Calu3 (cell line): Measurements from ENCODE around the gene SH2D5. TPM values are rescaled to one million over a fixed set of nuclear protein-coding genes. Genes with fewer than 3 reads are reported as not detected.

Experiments
- BruUV-seq: library from RNA; stranded (reverse); fragments of 400-500 nt; replicated peaks from 2 replicates; lab custom pipeline; 2021; lab: Mats Ljungman, UMichigan
- CTCF ChIA-PET: fragments of 300-600 bp; sonication (Branson Sonifier 250); formaldehyde crosslinking; loops from one replicate; lab custom pipeline; 2022; ENCODE audit warnings: antibody characterized with exemption; lab: Charles Lee
- DNase-seq: peaks from one replicate; pipeline ENCODE4 v3.0.0; 2022
- H3K27ac Mint-ChIP-seq: one replicate; pipeline ENCODE4 v1.8.0; 2022; ENCODE audit warnings: mixed read lengths; ENCODE audit not compliant: unreplicated experiment
- H3K27me3 Mint-ChIP-seq: one replicate; pipeline ENCODE4 v1.8.0; 2022; ENCODE audit warnings: mixed read lengths; ENCODE audit not compliant: unreplicated experiment
- H3K36me3 Mint-ChIP-seq: one replicate; pipeline ENCODE4 v1.8.0; 2022; ENCODE audit warnings: mild to moderate bottlenecking, moderate library complexity, mixed read lengths; ENCODE audit not compliant: insufficient read depth, unreplicated experiment
- H3K4me1 Mint-ChIP-seq: one replicate; pipeline ENCODE4 v1.8.0; 2022; ENCODE audit warnings: mild to moderate bottlenecking, low read depth, mixed read lengths; ENCODE audit not compliant: unreplicated experiment
- H3K4me3 Mint-ChIP-seq: one replicate; pipeline ENCODE4 v1.8.0; 2022; ENCODE audit warnings: mild to moderate bottlenecking, low read depth, moderate library complexity, mixed read lengths; ENCODE audit not compliant: unreplicated experiment
- H3K9me3 Mint-ChIP-seq: one replicate; pipeline ENCODE4 v1.8.0; 2022; ENCODE audit warnings: low read depth, mixed read lengths; ENCODE audit not compliant: unreplicated experiment
- CTCF ChIP-seq: fragments of 200-600 bp; IDR thresholded peaks from one replicate; pipeline ENCODE4 v1.8.0; 2022; ENCODE audit warnings: antibody characterized with exemption; ENCODE audit not compliant: unreplicated experiment
- intact Hi-C: fragments of 100-400 bp; cut with micrococcal nuclease; formaldehyde crosslinking; loops from one replicate; pipeline ENCODE4 v1.10.0; 2022; ENCODE audit not compliant: unreplicated experiment
- total RNA-seq: library from RNA; stranded (reverse); gene quantifications from 2 replicates; pipeline ENCODE4 v1.2.3, GENCODE V29; 2022

SH2D5 gene
- total RNA-seq, 1 experiment from 2014 or later = 2.7 TPM

GRCh38 chr1:20672265-20672632 lies 60.3 kb downstream of the SH2D5 start:
- DNase-seq = no peak
- no peak for TF ChIP-seq CTCF
- H3K4me3 Mint-ChIP-seq = no peak overlapping the region
- no TSS peak for BruUV-seq
- peaks cover 31% of the 10 kb centered on the region for H3K27me3 Mint-ChIP-seq
- no peaks in the 10 kb centered on the region for H3K36me3 Mint-ChIP-seq
- H3K4me1 Mint-ChIP-seq = no peaks in the 10 kb centered on the region
- CTCF ChIA-PET = no interaction called here
- no peak overlapping the region for H3K27ac Mint-ChIP-seq
- H3K9me3 Mint-ChIP-seq = no peaks in the 10 kb centered on the region
- intact Hi-C loops = no loop called here

- CTCF ChIA-PET = no interaction called here
- no TSS peak for BruUV-seq
- no peak for DNase-seq
- no peak overlapping the region for H3K27ac Mint-ChIP-seq
- H3K4me1 Mint-ChIP-seq = no peaks in the 10 kb centered on the region
- no peak for TF ChIP-seq CTCF
- intact Hi-C loops = no loop called here
- no peaks in the 10 kb centered on the region for H3K36me3 Mint-ChIP-seq
- no peaks in the 10 kb centered on the region for H3K9me3 Mint-ChIP-seq
- peaks cover 29% of the 10 kb centered on the region for H3K27me3 Mint-ChIP-seq
- H3K4me3 Mint-ChIP-seq = no peak overlapping the region
These were observed 61.6 kb downstream of the SH2D5 start for GRCh38 chr1:20670936-20671335.

Other genes starting within 250 kb of the SH2D5 start
- 56.0 and 66.0 TPM in 2 replicates for gene CAMK2N1, start 246.5 kb downstream of the SH2D5 start, total RNA-seq
- gene MUL1, start 224.6 kb downstream of the SH2D5 start, total RNA-seq = 21.9 and 24.3 TPM in 2 replicates
- gene FAM43B, start 180.1 kb downstream of the SH2D5 start, total RNA-seq = not detected in 2 replicates
- 7.4 and 9.0 TPM in 2 replicates for gene CDA, start 143.6 kb downstream of the SH2D5 start, total RNA-seq
- gene PINK1, start 99.2 kb downstream of the SH2D5 start, total RNA-seq = 11.2 and 11.9 TPM in 2 replicates
- 266 and 278 TPM in 2 replicates for gene DDOST, start 71.3 kb downstream of the SH2D5 start, total RNA-seq
- gene KIF17, start 14.7 kb downstream of the SH2D5 start, total RNA-seq = not detected in 2 replicates
- 229 and 247 TPM in 2 replicates for gene HP1BP3, start 54.6 kb upstream of the SH2D5 start, total RNA-seq